Liver (tissue), 10 donors: ENCODE results near the gene B3GNT4. TPM values are rescaled to one million over a fixed set of nuclear protein-coding genes. Genes with fewer than 3 reads are reported as not detected.
"Not testable (repeated sequence)": the region's sequence is repeated elsewhere in the genome, so short reads cannot be mapped to it uniquely, and the experiment has no call there.

Experiments
- DNase-seq: peaks from one replicate; pipeline ENCODE4 v3.0.0-alpha.2; 2017; ENCODE audit warnings: low spot score
- H3K27ac ChIP-seq, 2 donors: one replicate each; pipeline ENCODE4 v1.7.0; 2013; ENCODE audit warnings: inconsistent platforms in 2 of 2, low read length in 2 of 2, control low read depth in 1 of 2, low read depth in 1 of 2, mild to moderate bottlenecking in 1 of 2
- H3K27me3 ChIP-seq, 4 donors: one replicate each; pipeline versions ENCODE4 v1.6.1 to v1.7.0; 2013; ENCODE audit warnings: low read length in 3 of 4, inconsistent platforms in 1 of 4, mild to moderate bottlenecking in 1 of 4, moderate library complexity in 1 of 4; ENCODE audit not compliant: control insufficient read depth in 4 of 4, insufficient read depth in 4 of 4
- H3K36me3 ChIP-seq, 4 donors: one replicate each; pipeline versions ENCODE4 v1.6.1 to v1.7.0; 2013; ENCODE audit warnings: low read length in 3 of 4, mild to moderate bottlenecking in 3 of 4, low read depth in 1 of 4, moderate library complexity in 1 of 4; ENCODE audit not compliant: control insufficient read depth in 4 of 4, insufficient read depth in 3 of 4
- H3K4me1 ChIP-seq, 4 donors: one replicate each; pipeline versions ENCODE4 v1.6.1 to v1.7.0; 2013; ENCODE audit warnings: low read length in 3 of 4, mild to moderate bottlenecking in 3 of 4, moderate library complexity in 1 of 4; ENCODE audit not compliant: control insufficient read depth in 4 of 4, insufficient read depth in 4 of 4
- H3K4me3 ChIP-seq, 3 donors: one replicate each; pipeline versions ENCODE4 v1.6.1 to v1.7.0; 2013; ENCODE audit warnings: low read length in 3 of 3, control low read depth in 1 of 3, low read depth in 1 of 3, mild to moderate bottlenecking in 1 of 3
- H3K9ac ChIP-seq, 2 donors: one replicate each; pipeline ENCODE4 v1.7.0; 2013; ENCODE audit warnings: low read length in 2 of 2, mild to moderate bottlenecking in 2 of 2, moderate library complexity in 2 of 2, control low read depth in 1 of 2, low read depth in 1 of 2
- H3K9me3 ChIP-seq, 4 donors: one replicate each; pipeline versions ENCODE4 v1.6.1 to v1.7.0; 2013; ENCODE audit warnings: low read length in 3 of 4; ENCODE audit not compliant: control insufficient read depth in 4 of 4
- FOXA1 ChIP-seq: IDR thresholded peaks from 2 replicates; pipeline ENCODE4 v1.6.1; 2016; ENCODE audit warnings: antibody characterized with exemption
- HNF4G ChIP-seq: IDR thresholded peaks from 2 replicates; pipeline ENCODE4 v1.6.1; 2016; ENCODE audit warnings: antibody characterized with exemption
- NR2F2 ChIP-seq: IDR thresholded peaks from 2 replicates; pipeline ENCODE4 v1.6.1; 2016; ENCODE audit warnings: antibody characterized with exemption
- RAD21 ChIP-seq, 2 donors: IDR thresholded peaks; 2 replicates each; pipeline ENCODE4 v1.6.1; 2016; ENCODE audit warnings: antibody characterized with exemption in 2 of 2, mild to moderate bottlenecking in 2 of 2
- RXRA ChIP-seq, 2 donors: IDR thresholded peaks; 2 replicates each; pipeline ENCODE4 v1.6.1; 2017 to 2018; ENCODE audit warnings: antibody characterized with exemption in 2 of 2, mild to moderate bottlenecking in 1 of 2
- SP1 ChIP-seq: IDR thresholded peaks from 2 replicates; pipeline ENCODE4 v1.6.1; 2018; ENCODE audit warnings: antibody characterized with exemption, mild to moderate bottlenecking
- TAF1 ChIP-seq: conservative IDR thresholded peaks from 2 replicates; pipeline ENCODE4 v1.6.1; 2016; ENCODE audit warnings: antibody characterized with exemption, mild to moderate bottlenecking
- YY1 ChIP-seq: IDR thresholded peaks from 2 replicates; pipeline ENCODE4 v1.6.1; 2016; ENCODE audit warnings: antibody characterized with exemption, mild to moderate bottlenecking
- WGBS: extraction: QIAGEN DNeasy Blood & Tissue Kit; methylation state at CpG from one replicate; pipeline ENCODE4 v1.1.7; 2013; 5-methylcytosine and 5-hydroxymethylcytosine counted together
- polyA plus RNA-seq, 2 donors: library from polyadenylated mRNA; stranded (reverse) in 1 of 2; unstranded in 1 of 2; fragments of 200-250 nt in 1 of 2; fragments of >200 nt in 1 of 2; fragmentation: Nextera tagmentation in 1 of 2; extraction: Ambion mirVana in 1 of 2; gene quantifications; one replicate each; pipeline versions ENCODE4 v1.2.1 to v1.2.3, GENCODE V29; 2013 to 2015
- small RNA-seq: library from RNA; depleted of rRNA; stranded (forward); fragments of <200 nt; gene quantifications from one replicate; pipeline ENCODE3, GENCODE V24; 2014
- total RNA-seq, 2 donors: library from RNA; depleted of rRNA; stranded (reverse); fragments of >200 nt; gene quantifications; one replicate each; pipeline ENCODE4 v1.2.3, GENCODE V29; 2014
- TF ChIP-seq, protein P1 (sequence below): IDR thresholded peaks from 2 replicates; pipeline ENCODE4 v1.6.1; 2016; ENCODE audit warnings: antibody characterized with exemption
- TF ChIP-seq, protein P2 (sequence below): IDR thresholded peaks from 2 replicates; pipeline ENCODE4 v1.6.1; 2016; ENCODE audit warnings: antibody characterized with exemption, mild to moderate bottlenecking
- TF ChIP-seq, protein P3 (sequence below): IDR thresholded peaks from 2 replicates; pipeline ENCODE4 v1.6.1; 2016; ENCODE audit warnings: antibody characterized with exemption
- TF ChIP-seq, protein P4 (sequence below): IDR thresholded peaks from 2 replicates; pipeline ENCODE4 v1.6.1; 2016; ENCODE audit warnings: antibody characterized with exemption
- donor health status: healthy.
- donor health status: healthy.
- donor health status: healthy.
- donor health status: healthy.
- donor health status: healthy.

The B3GNT4 gene
- total and polyA plus RNA-seq, 4 donors: 0.14 to 0.43 TPM; not detected in 2

DNA sequence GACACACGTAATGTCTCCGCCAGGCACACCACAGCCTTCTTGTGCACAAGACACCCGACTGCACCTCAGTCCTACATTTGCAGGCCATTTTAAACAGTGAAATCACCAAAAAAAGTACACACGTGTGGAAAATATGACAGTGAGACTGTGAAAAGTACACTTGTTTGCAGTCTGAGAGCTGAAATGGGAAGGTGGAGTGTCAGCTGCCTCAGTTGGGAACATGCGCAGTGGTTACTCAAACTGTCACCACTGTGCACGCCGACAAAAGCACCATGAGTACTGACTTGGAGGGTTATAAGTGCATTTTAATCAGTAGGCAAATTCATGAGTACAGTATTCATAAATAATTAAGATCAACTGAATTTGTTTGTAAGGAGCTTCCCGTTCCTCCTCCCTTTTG is 47.0 kb downstream of the B3GNT4 start:
- DNase-seq: no peak
- 96% methylated on average over 8 of the region's 8 CpGs for WGBS
- Histone ChIP-seq H3K4me1 (no peaks in the 10 kb centered on the region), H3K27ac (no peak overlapping the region), H3K9ac (no peak overlapping the region), H3K4me3 (no peak overlapping the region), H3K36me3 (peaks cover 2 to 13% (median 10%) of the 10 kb centered on the region in 4 donors), H3K27me3 (no peaks in the 10 kb centered on the region), H3K9me3 (no peaks in the 10 kb centered on the region)
- TF ChIP-seq YY1: no peak
- no peak for TF ChIP-seq RXRA (IDR thresholded peaks at IDR 0.05)
- no peak for TF ChIP-seq SP1
- TF ChIP-seq TAF1: no peak
- TF ChIP-seq, protein P1, sequence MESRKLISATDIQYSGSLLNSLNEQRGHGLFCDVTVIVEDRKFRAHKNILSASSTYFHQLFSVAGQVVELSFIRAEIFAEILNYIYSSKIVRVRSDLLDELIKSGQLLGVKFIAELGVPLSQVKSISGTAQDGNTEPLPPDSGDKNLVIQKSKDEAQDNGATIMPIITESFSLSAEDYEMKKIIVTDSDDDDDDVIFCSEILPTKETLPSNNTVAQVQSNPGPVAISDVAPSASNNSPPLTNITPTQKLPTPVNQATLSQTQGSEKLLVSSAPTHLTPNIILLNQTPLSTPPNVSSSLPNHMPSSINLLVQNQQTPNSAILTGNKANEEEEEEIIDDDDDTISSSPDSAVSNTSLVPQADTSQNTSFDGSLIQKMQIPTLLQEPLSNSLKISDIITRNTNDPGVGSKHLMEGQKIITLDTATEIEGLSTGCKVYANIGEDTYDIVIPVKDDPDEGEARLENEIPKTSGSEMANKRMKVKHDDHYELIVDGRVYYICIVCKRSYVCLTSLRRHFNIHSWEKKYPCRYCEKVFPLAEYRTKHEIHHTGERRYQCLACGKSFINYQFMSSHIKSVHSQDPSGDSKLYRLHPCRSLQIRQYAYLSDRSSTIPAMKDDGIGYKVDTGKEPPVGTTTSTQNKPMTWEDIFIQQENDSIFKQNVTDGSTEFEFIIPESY: no peak
- TF ChIP-seq RAD21 (IDR thresholded peaks at IDR 0.05): no peak
- TF ChIP-seq, protein P2, sequence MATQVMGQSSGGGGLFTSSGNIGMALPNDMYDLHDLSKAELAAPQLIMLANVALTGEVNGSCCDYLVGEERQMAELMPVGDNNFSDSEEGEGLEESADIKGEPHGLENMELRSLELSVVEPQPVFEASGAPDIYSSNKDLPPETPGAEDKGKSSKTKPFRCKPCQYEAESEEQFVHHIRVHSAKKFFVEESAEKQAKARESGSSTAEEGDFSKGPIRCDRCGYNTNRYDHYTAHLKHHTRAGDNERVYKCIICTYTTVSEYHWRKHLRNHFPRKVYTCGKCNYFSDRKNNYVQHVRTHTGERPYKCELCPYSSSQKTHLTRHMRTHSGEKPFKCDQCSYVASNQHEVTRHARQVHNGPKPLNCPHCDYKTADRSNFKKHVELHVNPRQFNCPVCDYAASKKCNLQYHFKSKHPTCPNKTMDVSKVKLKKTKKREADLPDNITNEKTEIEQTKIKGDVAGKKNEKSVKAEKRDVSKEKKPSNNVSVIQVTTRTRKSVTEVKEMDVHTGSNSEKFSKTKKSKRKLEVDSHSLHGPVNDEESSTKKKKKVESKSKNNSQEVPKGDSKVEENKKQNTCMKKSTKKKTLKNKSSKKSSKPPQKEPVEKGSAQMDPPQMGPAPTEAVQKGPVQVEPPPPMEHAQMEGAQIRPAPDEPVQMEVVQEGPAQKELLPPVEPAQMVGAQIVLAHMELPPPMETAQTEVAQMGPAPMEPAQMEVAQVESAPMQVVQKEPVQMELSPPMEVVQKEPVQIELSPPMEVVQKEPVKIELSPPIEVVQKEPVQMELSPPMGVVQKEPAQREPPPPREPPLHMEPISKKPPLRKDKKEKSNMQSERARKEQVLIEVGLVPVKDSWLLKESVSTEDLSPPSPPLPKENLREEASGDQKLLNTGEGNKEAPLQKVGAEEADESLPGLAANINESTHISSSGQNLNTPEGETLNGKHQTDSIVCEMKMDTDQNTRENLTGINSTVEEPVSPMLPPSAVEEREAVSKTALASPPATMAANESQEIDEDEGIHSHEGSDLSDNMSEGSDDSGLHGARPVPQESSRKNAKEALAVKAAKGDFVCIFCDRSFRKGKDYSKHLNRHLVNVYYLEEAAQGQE: no peak
- TF ChIP-seq, protein P3, sequence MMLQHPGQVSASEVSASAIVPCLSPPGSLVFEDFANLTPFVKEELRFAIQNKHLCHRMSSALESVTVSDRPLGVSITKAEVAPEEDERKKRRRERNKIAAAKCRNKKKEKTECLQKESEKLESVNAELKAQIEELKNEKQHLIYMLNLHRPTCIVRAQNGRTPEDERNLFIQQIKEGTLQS: no peak
- no peak for TF ChIP-seq NR2F2
- TF ChIP-seq FOXA1: no peak
- TF ChIP-seq, protein P4, sequence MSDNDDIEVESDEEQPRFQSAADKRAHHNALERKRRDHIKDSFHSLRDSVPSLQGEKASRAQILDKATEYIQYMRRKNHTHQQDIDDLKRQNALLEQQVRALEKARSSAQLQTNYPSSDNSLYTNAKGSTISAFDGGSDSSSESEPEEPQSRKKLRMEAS: no peak
- no peak for TF ChIP-seq HNF4G

DNA sequence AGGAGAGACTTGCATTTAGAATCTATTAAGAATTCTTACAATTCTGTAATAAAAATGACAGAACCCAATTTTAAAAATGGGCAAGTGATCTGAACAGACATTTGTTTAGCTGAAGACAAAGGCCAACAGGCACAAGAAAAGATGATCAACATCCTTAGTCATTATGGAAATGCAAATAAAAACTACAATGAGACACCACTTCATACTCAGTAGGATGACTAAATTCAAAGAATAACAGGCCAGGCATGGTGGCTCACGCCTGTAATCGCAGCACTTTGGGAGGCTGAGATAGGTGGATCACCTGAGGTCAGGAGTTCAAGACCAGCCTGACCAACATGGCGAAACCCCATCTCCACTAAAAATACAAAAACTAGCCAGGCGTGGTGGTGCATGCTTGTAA is 55.0 kb downstream of the B3GNT4 start:
- WGBS: 95% methylated on average over 4 of the region's 4 CpGs
- H3K27me3 ChIP-seq, H3K4me1 ChIP-seq, H3K9me3 ChIP-seq, H3K27ac ChIP-seq, H3K4me3 ChIP-seq, H3K9ac ChIP-seq, DNase-seq: not testable (repeated sequence)
- peaks cover 14 to 33% (median 28%) of the 10 kb centered on the region in 4 donors for H3K36me3 ChIP-seq

Small RNAs within 50 kb of the gene (small RNA-seq; reads per million reads assigned to genes)
- gene DIABLO: 0.33 reads per million, percentile 34 among the genes with 10 or more reads in this experiment

Other genes with a start within 250 kb of the B3GNT4 start
- gene BCL7A, start 181.8 kb upstream of the B3GNT4 start, total RNA-seq: 1 to 10 TPM; 5.9 to 8.3 TPM
- gene BCL7A, start 181.8 kb upstream of the B3GNT4 start, polyA plus RNA-seq: 1 to 10 TPM; 3.5 to 4.0 TPM
- gene MLXIP, start 125.0 kb upstream of the B3GNT4 start, total RNA-seq: 10 to 100 TPM; 10.6 to 19.5 TPM
- 10 to 100 TPM; 10.6 to 11.4 TPM for gene MLXIP, start 125.0 kb upstream of the B3GNT4 start, polyA plus RNA-seq
- gene IL31, start 29.5 kb upstream of the B3GNT4 start, total RNA-seq: not detected
- not detected for gene IL31, start 29.5 kb upstream of the B3GNT4 start, polyA plus RNA-seq
- under 1 TPM in 1 of 2 donors, not detected in 1; 0.67 TPM for gene LRRC43, start 20.6 kb upstream of the B3GNT4 start, total RNA-seq
- gene LRRC43, start 20.6 kb upstream of the B3GNT4 start, polyA plus RNA-seq: under 1 TPM; 0.03 to 0.13 TPM
- gene DIABLO, start 22.3 kb downstream of the B3GNT4 start, total RNA-seq: 10 to 100 TPM; 20.4 to 27.4 TPM
- gene DIABLO, start 22.3 kb downstream of the B3GNT4 start, polyA plus RNA-seq: 10 to 100 TPM; 29.5 to 34.4 TPM
- 10 to 100 TPM; 12.2 to 14.9 TPM for gene VPS33A, start 62.8 kb downstream of the B3GNT4 start, total RNA-seq
- gene VPS33A, start 62.8 kb downstream of the B3GNT4 start, polyA plus RNA-seq: 1 to 10 TPM; 6.4 to 7.8 TPM
- 10 to 100 TPM; 19.9 to 41.9 TPM for gene CLIP1, start 219.0 kb downstream of the B3GNT4 start, total RNA-seq
- gene CLIP1, start 219.0 kb downstream of the B3GNT4 start, polyA plus RNA-seq: 10 to 100 TPM; 13.0 to 32.2 TPM